Trophoblast cell (in vitro differentiated cells and primary cell): Measurements from ENCODE around the gene YAP1.

Experiments used
- DNase-seq, 2 donors: peaks; one replicate each; pipeline ENCODE4 v3.0.0-alpha.2; 2016
- H2AFZ ChIP-seq: 2 replicates; pipeline ENCODE4 v1.6.1; 2013; ENCODE audit warnings: low read length, moderate library complexity, mild to moderate bottlenecking; ENCODE audit not compliant: insufficient read depth, poor library complexity
- H2AK5ac ChIP-seq: 2 replicates; pipeline ENCODE4 v1.6.1; 2013; ENCODE audit warnings: mild to moderate bottlenecking, low read length
- H2BK120ac ChIP-seq: 2 replicates; pipeline ENCODE4 v1.6.1; 2013; ENCODE audit warnings: low read length, mild to moderate bottlenecking, moderate library complexity; ENCODE audit not compliant: insufficient read depth, poor library complexity
- H2BK12ac ChIP-seq: 2 replicates; pipeline ENCODE4 v1.6.1; 2013; ENCODE audit warnings: mild to moderate bottlenecking, low read length, moderate library complexity
- H2BK5ac ChIP-seq: 2 replicates; pipeline ENCODE4 v1.6.1; 2013; ENCODE audit warnings: low read length, low read depth, moderate library complexity, mild to moderate bottlenecking; ENCODE audit not compliant: poor library complexity
- H3K14ac ChIP-seq: 2 replicates; pipeline ENCODE4 v1.6.1; 2013; ENCODE audit warnings: mild to moderate bottlenecking, low read length
- H3K18ac ChIP-seq: 2 replicates; pipeline ENCODE4 v1.6.1; 2013; ENCODE audit warnings: mild to moderate bottlenecking, low read length
- H3K23ac ChIP-seq: 2 replicates; pipeline ENCODE4 v1.6.1; 2013; ENCODE audit warnings: low read length
- H3K27ac ChIP-seq: 2 replicates; pipeline ENCODE4 v1.5.1; 2013; ENCODE audit warnings: low read depth, mild to moderate bottlenecking, inconsistent platforms, low read length, moderate library complexity
- H3K27me3 ChIP-seq: 2 replicates; pipeline ENCODE4 v1.6.1; 2013; ENCODE audit warnings: inconsistent platforms, mild to moderate bottlenecking, low read length, moderate library complexity; ENCODE audit not compliant: insufficient read depth
- H3K36me3 ChIP-seq, 2 experiments: 1 replicate in 1 of 2; 2 replicates in 1 of 2; pipeline ENCODE4 v1.6.1; 2013; ENCODE audit warnings: low read length in 2 of 2, mild to moderate bottlenecking in 2 of 2, moderate library complexity in 1 of 2; ENCODE audit not compliant: insufficient read depth in 2 of 2, control insufficient read depth in 1 of 2
- H3K4ac ChIP-seq: 2 replicates; pipeline ENCODE4 v1.6.1; 2013; ENCODE audit warnings: low read depth, mild to moderate bottlenecking, low read length, moderate library complexity
- H3K4me1 ChIP-seq, 2 experiments: 1 replicate in 1 of 2; 2 replicates in 1 of 2; pipeline ENCODE4 v1.6.1; 2013; ENCODE audit warnings: low read length in 2 of 2, mild to moderate bottlenecking in 2 of 2, moderate library complexity in 1 of 2; ENCODE audit not compliant: insufficient read depth in 2 of 2, control insufficient read depth in 1 of 2
- H3K4me2 ChIP-seq: 2 replicates; pipeline ENCODE4 v1.6.1; 2013; ENCODE audit warnings: inconsistent platforms, mild to moderate bottlenecking, low read length, moderate library complexity
- H3K4me3 ChIP-seq: 2 replicates; pipeline ENCODE4 v1.5.1; 2013; ENCODE audit warnings: mild to moderate bottlenecking, low read depth, low read length, inconsistent platforms
- H3K79me1 ChIP-seq: one replicate; pipeline ENCODE4 v1.6.1; 2013; ENCODE audit warnings: low read length
- H3K79me2 ChIP-seq: 2 replicates; pipeline ENCODE4 v1.6.1; 2013; ENCODE audit warnings: low read length, mild to moderate bottlenecking; ENCODE audit not compliant: control insufficient read depth, insufficient read depth, poor library complexity
- H3K9ac ChIP-seq: 2 replicates; pipeline ENCODE4 v1.6.1; 2013; ENCODE audit warnings: mild to moderate bottlenecking, low read length
- H3K9me3 ChIP-seq: 2 replicates; pipeline ENCODE4 v1.6.1; 2013; ENCODE audit warnings: low read depth, mild to moderate bottlenecking, control low read depth, inconsistent platforms, low read length; ENCODE audit not compliant: insufficient read depth
- H4K12ac ChIP-seq: 2 replicates; pipeline ENCODE4 v1.6.1; 2013; ENCODE audit warnings: low read depth, mild to moderate bottlenecking, low read length, moderate library complexity
- H4K8ac ChIP-seq: 2 replicates; pipeline ENCODE4 v1.6.1; 2013; ENCODE audit warnings: low read depth, mild to moderate bottlenecking, low read length, moderate library complexity
- H4K91ac ChIP-seq: one replicate; pipeline ENCODE4 v1.6.1; 2013; ENCODE audit warnings: low read depth, mild to moderate bottlenecking, low read length, moderate library complexity
- WGBS: extraction: QIAGEN DNeasy Blood & Tissue Kit; methylation state at CpG from one replicate; pipeline ENCODE4 v1.1.7; 2013; ENCODE audit warnings: missing lambda C conversion rate; ENCODE audit not compliant: insufficient read length, insufficient coverage; ENCODE audit errors: extremely low coverage; 5-methylcytosine and 5-hydroxymethylcytosine counted together

YAP1 gene

GRCh38 chr11:102194257-102194656, 84.0 kb downstream of the YAP1 start:
- Histone ChIP-seq H3K79me1 (no peaks in the 10 kb centered on the region), H3K4me1 (peaks cover 0 to 4% of the 10 kb centered on the region in 2 experiments), H3K4me3 (no peak overlapping the region), H3K18ac (no peak overlapping the region), H4K8ac (no peak overlapping the region), H3K79me2 (no peaks in the 10 kb centered on the region), H3K4ac (no peak overlapping the region), H3K27me3 (no peaks in the 10 kb centered on the region), H4K12ac (no peak overlapping the region), H3K23ac (no peak overlapping the region), H2AK5ac (no peak overlapping the region), H2BK12ac (no peak overlapping the region), H3K9ac (no peak overlapping the region), H4K91ac (no peak overlapping the region), H2BK120ac (no peak overlapping the region), H3K14ac (no peak overlapping the region), H3K27ac (no peak overlapping the region), H2BK5ac (no peak overlapping the region), H3K9me3 (no peaks in the 10 kb centered on the region), H2AFZ (no peak overlapping the region), H3K36me3 (peaks cover 4% of the 10 kb centered on the region in 2 experiments), H3K4me2 (no peak overlapping the region)
- no peak for DNase-seq

GRCh38 chr11:102194990-102195389, 84.7 kb downstream of the YAP1 start:
- no peak for DNase-seq
- Histone ChIP-seq H3K14ac (no peak overlapping the region), H3K79me2 (no peaks in the 10 kb centered on the region), H3K27me3 (no peaks in the 10 kb centered on the region), H3K9me3 (no peaks in the 10 kb centered on the region), H3K4me1 (peaks cover 0 to 4% of the 10 kb centered on the region in 2 experiments), H2BK12ac (no peak overlapping the region), H3K4me3 (no peak overlapping the region), H3K23ac (no peak overlapping the region), H4K12ac (no peak overlapping the region), H2BK120ac (no peak overlapping the region), H4K8ac (no peak overlapping the region), H3K27ac (no peak overlapping the region), H3K4me2 (no peak overlapping the region), H4K91ac (no peak overlapping the region), H3K36me3 (peaks cover 4 to 5% of the 10 kb centered on the region in 2 experiments), H2AK5ac (no peak overlapping the region), H3K18ac (no peak overlapping the region), H2AFZ (no peak overlapping the region), H3K79me1 (no peaks in the 10 kb centered on the region), H2BK5ac (no peak overlapping the region), H3K4ac (no peak overlapping the region), H3K9ac (no peak overlapping the region)
- WGBS: no CpG with 5 or more reads among the region's 1 CpG

- no peaks in the 10 kb centered on the region for H3K79me1 ChIP-seq
- H2BK5ac ChIP-seq: no peak overlapping the region
- DNase-seq: no peak
- no peak overlapping the region for H3K23ac ChIP-seq
- no peak overlapping the region for H3K18ac ChIP-seq
- H4K8ac ChIP-seq: no peak overlapping the region
- H2BK120ac ChIP-seq: no peak overlapping the region
- H4K91ac ChIP-seq: no peak overlapping the region
- no peak overlapping the region for H2AFZ ChIP-seq
- H3K4ac ChIP-seq: no peak overlapping the region
- no peak overlapping the region for H3K4me2 ChIP-seq
- H2BK12ac ChIP-seq: no peak overlapping the region
- H4K12ac ChIP-seq: no peak overlapping the region
- no peaks in the 10 kb centered on the region for H3K79me2 ChIP-seq
- H2AK5ac ChIP-seq: no peak overlapping the region
- H3K27ac ChIP-seq: no peak overlapping the region
- no peak overlapping the region for H3K9ac ChIP-seq
- H3K27me3 ChIP-seq: no peaks in the 10 kb centered on the region
- WGBS: no CpG with 5 or more reads among the region's 1 CpG
- H3K4me3 ChIP-seq: no peak overlapping the region
- no peak overlapping the region for H3K14ac ChIP-seq
- H3K36me3 ChIP-seq: peaks cover 3 to 6% of the 10 kb centered on the region in 2 experiments
- H3K4me1 ChIP-seq: peaks cover 0 to 4% of the 10 kb centered on the region in 2 experiments
- H3K9me3 ChIP-seq: no peaks in the 10 kb centered on the region
Measured at GRCh38 chr11:102196351-102196750, 86.1 kb downstream of the YAP1 start.

GRCh38 chr11:102196816-102197215, 86.6 kb downstream of the YAP1 start:
- no CpG with 5 or more reads among the region's 3 CpGs for WGBS
- no peak overlapping the region for H3K4me2 ChIP-seq
- no peak overlapping the region for H3K4ac ChIP-seq
- H3K27me3 ChIP-seq: no peaks in the 10 kb centered on the region
- no peak overlapping the region for H3K27ac ChIP-seq
- H4K8ac ChIP-seq: no peak overlapping the region
- H4K91ac ChIP-seq: no peak overlapping the region
- peaks cover 0 to 2% of the 10 kb centered on the region in 2 experiments for H3K4me1 ChIP-seq
- H3K36me3 ChIP-seq: peaks cover 2 to 6% of the 10 kb centered on the region in 2 experiments
- DNase-seq: no peak
- no peak overlapping the region for H3K14ac ChIP-seq
- H3K18ac ChIP-seq: no peak overlapping the region
- no peak overlapping the region for H2AK5ac ChIP-seq
- H3K79me1 ChIP-seq: no peaks in the 10 kb centered on the region
- no peak overlapping the region for H4K12ac ChIP-seq
- H3K9me3 ChIP-seq: no peaks in the 10 kb centered on the region
- H2BK12ac ChIP-seq: no peak overlapping the region
- H2BK120ac ChIP-seq: no peak overlapping the region
- H3K9ac ChIP-seq: no peak overlapping the region
- no peak overlapping the region for H3K23ac ChIP-seq
- no peak overlapping the region for H2BK5ac ChIP-seq
- no peak overlapping the region for H2AFZ ChIP-seq
- H3K79me2 ChIP-seq: no peaks in the 10 kb centered on the region
- no peak overlapping the region for H3K4me3 ChIP-seq
